HG02571 (cell line): Measurements from ENCODE around the gene FRMD1.

Source experiments
- ATAC-seq: cut with Tn5 transposase; IDR thresholded peaks from one replicate; pipeline ENCODE4 v1.9.1; 2021; ENCODE audit warnings: mild to moderate bottlenecking, moderate library complexity; ENCODE audit not compliant: unreplicated experiment

The FRMD1 gene

DNA sequence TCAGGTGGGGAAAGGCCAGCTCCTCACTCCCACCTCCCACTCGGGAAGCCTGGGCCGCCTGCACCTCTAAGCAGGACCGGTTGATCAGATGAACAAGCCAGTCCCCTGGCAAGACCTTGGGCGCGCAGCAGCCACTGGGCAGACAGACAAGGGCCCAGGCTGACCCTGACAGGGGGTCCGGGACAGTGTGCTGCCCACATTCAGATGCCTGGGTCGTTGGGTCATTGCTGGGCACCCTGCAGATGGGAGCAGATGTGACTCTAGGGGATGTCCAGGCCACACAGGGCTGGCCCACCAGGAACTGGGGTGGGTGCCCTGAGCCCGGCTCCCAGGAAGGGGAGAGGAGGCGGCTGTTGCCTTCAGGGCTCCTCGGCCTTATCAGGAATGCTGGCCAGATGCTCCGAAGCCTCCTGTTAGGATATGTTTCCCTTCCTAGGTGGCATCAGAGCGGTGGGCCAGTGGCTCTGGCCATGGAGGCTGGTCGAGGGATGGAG, 17.3 kb upstream of the FRMD1 start:
- no peak for ATAC-seq

DNA sequence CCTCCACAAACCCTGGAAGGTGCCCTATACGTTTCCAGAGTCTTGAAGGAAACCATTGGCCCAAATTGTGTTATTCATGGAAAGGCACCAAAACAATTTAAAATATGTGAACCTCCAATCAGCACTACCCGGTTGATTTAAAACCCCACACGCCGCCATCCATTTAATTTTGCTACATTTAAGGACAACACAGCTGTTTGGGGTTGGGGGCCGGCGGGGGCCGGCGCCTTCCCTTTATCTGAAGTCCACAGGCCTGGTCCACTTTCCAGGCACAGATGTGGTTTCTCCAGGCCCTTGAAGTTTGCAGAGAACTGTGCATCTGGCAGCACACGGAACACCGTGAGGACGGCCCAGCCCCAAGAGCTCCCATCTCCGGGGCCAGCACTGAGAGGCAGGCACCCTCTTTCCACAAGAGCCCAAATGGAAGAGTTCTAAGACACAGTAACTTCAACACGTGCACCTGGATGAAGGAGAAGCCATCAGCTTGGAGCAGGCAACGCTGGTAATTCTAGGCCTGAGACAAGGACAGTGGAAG, 16.8 kb upstream of the FRMD1 start:
- no peak for ATAC-seq

DNA sequence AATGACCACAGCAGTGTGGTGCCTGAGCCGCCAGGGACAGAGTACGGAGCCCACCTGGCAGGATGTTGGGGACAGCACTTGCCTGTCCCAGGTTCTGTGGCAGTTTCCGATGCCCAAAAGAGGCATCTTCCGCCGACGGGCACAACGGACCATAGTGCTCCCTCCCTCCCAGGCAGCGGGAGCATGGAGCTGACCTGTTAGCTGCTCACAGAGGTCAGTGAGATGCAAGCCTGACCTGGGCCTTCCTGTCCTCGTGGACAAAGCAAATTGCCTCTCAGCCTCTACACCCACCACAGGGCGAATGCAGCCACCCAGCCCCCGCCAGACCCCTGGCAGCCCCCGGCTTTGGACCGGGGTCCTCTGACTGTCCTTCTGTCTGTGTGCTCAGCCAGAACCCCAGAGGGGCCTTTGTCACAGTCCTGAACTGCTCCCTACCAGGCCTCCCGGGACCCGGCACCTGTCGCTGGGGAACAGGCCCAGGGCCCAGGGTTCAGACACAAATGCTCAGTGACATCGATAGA, 16.2 kb upstream of the FRMD1 start:
- no peak for ATAC-seq

DNA sequence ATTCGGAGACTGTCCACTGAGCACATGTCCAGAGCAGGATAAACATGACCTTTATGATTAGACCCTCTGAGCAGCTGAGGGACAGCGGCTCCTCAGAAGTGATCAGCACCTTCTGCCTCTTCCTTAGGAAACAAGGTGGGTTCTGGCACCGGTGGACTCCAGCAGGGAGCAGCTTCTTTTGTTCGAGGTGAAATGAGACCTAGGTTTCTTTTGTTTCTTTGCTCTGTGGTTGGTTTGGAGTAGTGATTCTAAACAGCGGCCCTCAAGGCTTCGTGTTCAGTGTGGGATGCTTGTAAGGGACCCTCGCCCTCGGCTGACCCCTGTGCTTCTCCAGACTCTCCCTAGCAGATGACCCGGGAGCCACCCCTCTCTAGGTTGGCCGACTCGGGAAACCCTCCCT, 14.6 kb upstream of the FRMD1 start:
- ATAC-seq: no peak

DNA sequence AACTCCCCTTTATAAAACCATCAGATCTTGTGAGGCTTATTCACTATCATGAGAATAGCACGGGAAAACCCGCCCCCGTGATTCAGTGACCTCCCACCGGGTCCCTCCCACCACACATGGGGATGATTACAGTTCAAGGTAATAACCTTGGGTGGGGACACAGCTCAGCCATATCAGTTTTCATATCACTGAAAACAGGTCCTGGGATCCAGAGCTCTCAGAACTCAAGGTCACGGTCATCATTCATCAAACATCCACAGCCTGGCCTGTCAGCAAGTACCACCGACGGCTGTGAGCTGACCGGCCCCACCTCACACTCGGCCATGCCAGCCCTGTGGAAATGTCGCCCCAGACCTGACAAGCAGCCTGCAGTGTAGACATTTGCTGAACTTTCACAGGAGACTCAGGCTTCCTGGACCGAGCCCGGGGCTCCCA, 14.1 kb upstream of the FRMD1 start:
- no peak for ATAC-seq

DNA sequence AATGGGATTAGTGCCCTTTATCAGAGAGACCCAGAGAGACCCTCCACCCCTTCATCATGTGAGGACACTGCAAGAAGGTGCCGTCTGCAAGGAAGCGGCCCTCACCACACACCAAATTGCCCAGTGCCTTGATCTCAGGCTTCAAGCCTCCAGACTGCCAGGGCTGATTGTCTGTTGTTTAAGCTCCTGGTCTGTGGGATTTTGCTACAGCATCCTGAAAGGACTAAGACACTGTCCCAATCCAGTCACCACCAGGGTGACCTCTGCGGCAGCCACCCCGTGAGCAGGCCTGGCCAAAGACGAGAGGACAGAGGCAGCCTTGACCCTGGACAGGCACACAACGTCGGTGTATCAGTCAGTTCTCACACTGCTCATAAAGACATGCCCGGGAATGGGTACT, 13.5 kb upstream of the FRMD1 start:
- ATAC-seq: no peak

DNA sequence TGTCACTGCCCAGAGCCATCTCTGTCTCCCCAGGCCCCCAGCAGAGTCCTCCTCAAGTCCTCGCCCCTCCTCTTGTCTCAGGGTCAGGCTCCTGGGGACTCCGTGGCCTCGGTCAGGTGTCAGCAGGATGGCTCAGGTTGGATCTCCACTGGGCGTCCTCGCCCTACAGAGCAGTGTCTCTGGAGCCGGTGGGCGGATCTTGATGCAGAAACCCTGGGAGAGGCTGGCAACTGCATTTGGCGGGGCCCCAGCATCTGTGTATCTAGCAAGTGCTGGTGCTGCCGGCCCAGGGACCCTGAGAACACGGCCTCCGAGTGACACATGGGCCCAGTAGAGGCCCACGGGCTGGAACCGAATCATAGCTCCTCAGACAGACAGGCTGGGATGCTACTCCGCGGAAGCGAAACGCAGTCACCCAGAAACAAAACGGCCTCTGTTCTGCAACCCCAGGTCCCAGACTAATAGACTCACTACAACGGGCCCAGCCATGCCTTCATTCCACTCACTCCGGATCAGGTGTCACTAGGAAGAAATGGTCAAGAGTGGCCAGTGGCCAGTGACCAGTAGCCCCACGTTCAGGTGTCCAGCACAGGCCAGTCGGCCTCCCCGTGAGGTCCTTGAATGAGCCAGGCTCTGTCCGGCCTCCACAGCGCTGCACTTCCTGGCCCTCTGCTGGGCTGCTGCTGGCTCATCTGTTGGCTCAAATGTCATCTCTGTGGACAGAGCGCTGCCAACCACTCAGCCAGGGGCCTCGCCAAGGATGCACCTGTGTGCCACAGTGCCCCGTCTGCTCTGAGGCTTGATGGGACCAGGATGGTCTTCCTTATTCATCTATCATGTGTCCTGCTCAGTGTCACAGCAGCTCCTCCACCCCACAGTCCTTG, 12.6 kb upstream of the FRMD1 start:
- no peak for ATAC-seq

DNA sequence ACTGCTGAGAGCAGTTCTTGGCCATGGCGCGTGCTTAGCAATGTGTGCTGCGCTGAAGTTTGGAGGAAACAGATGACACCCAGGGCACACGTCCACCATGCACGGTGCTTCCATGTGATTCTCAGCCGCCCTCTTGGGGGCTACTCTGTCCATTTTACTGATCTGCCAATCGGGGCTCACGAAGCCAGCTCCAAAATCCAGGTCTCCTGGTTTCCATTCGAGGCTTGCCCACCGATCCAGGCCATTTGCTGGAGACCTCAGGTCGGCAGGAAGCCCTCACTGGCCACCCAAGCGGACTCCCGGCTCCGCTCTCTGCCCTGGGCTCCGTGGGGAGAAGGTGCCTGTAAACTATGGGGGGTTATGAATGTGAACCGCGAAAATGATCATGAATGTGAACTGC, 11.7 kb upstream of the FRMD1 start:
- ATAC-seq: no peak

DNA sequence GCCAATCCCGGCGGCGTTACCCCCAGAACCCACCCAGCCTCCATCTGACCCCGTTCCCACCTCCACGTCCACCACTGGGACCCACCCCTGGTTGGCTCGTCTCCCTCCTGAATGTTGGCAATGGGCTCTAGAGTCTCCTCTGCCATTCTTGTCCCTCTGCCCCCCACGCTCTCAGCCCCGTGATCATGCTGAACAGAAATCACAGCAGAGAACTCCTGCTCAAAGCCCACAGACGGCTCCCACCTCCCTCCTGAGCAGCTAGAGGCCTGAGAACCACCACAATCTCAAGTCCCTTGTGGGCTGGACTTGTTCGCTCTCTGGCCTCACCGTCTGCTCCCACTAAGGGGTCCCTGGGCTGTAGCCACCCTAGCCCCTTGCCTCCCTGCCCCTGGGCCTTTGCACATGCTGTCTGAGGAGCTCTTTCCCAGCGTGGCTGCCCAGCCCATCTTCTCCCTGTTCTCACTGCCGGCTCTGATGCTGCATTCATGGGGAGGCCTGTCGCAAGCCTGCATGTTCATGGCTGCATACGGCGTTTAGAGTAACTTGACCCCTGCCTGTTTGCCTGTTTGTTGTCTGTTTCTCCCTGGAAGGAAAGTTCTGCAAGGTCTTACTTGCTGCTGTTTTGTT, 11.2 kb upstream of the FRMD1 start:
- no peak for ATAC-seq

DNA sequence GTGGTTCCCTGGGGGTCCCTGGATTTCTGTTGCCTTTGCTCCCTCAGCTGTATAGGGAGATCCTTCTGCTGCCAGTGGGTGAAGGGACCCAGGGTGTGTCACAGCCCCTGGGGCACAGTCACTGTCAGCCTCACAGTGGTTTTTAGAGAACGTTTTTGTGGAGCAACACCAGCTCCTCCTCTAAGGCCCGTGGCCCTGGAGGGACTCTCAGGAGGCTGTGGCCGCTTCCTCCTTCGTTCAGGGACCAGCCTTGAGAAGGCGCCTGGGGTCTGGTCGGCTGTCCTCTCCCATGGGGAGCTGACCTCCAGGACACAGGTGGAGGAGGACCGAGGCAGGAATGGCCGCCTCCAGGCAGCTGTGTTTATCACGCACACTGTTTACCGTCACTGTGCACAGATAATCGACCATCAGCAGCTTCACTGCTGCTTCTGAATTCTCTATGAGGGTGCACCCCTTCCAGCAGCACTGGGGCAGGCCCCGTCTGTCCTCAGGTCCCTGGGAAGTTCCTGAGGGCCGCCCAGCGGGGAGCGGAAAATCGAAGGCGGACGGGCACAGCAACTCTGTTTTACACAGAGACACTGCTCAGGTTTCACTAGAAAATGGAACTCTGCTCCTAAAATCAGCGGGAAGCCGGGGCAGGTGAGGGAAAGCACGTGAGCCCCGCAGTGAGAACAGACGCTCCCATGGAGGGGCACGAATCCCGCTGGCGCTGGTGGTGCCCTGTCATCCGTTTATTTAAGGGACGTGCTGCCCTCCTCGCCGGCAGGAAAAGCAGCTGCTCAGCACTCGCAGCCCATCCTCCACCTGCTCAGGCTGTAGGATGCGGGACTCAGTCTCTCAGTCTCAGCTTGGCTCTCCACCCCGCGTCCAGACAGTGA, 10.4 kb upstream of the FRMD1 start:
- no peak for ATAC-seq

DNA sequence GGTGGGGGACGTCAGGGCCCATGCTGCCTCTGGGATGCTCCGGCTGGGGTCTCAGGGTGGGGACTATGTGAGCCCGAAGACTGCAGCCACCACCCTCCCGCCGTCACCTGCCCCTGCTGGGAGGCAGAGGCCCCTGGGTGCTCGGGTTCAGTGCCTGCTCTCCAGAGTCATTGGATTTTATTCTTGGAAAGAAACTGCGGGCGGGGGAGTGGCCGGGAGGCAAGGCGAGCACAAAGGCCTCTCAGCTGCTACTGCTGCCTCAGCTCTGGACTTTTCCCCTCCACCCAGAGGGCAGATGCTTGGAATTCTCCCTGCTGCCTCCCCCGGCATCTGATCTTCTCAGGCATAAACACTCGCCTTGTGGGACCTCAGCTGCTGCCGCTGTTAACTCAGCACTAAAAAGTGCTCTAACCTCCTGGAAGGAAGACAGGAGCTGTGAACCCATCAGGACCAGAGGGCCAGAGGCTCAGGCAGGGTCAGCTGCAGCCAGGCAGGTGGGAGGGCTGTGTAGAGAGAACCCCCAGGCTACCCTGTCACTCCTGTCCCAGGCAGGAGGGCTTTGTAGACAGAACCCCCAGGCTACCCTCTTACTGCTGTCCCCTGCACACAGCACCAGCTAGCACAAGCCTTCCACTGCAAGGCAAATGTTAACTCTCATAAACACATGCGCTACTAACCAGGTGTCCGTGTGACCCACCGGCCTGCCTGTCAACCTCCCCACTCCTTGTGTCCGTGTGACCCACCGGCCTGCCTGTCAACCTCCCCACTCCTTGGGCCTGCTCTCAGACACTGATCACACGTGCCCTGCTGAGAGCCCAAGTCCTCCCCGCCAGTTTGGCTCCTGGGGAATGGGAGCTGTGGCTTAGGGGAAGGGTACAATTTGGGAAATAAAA, 9.4 kb upstream of the FRMD1 start:
- ATAC-seq: no peak

DNA sequence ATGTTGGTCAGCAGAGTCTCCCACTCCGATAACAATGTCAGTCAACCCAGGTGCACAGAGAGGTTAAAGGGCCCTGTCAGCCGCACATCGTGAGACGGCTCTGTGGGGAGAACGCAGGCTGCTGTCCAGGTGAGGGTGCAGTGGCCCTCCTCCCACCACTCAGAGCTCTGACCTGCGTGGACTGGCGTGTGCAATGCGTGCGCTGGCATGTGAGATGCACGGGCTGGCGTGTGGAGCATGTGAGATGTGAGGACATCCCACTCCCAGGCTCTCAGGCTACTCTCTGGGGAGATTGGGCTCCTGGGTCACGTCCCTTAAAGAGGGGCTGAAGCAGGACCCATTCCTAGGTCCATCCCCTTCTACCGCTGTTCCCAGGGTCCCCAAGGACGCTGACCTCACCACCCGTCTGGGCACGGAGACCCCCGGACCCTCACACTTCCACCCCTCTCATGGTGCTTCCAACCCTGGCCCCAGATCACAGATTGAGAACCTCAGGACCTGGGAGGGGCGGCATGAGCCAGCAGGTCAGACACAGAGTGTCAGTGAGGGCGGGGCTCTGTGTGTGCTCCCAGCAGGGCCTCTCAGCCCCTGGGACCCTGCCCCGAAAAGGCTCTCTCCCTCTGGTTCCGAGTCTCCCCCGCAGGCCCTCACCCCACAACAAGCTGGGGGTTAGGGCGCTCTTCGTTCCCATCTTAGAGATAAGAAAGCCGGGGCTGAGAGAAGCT, 8.6 kb upstream of the FRMD1 start:
- no peak for ATAC-seq

DNA sequence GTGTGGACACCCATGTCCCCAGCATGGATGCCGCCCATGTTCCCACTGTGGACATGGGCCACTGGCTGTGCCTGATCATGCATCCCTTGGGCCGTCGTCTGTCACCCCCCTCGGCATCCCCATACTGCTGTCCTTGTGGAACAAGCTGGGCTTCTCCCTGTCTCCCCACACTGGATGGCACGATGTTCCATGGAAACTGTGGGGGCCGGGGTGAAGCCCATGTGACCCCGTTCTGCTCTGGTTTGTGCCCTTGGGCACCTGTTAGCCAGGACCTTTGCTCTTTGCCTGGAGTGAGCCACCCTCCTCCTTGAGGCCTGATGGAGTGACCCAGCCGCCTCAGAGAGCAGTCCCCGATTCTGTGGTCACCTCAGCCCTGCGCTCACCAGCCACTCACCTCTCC, 7.6 kb upstream of the FRMD1 start:
- ATAC-seq: no peak

DNA sequence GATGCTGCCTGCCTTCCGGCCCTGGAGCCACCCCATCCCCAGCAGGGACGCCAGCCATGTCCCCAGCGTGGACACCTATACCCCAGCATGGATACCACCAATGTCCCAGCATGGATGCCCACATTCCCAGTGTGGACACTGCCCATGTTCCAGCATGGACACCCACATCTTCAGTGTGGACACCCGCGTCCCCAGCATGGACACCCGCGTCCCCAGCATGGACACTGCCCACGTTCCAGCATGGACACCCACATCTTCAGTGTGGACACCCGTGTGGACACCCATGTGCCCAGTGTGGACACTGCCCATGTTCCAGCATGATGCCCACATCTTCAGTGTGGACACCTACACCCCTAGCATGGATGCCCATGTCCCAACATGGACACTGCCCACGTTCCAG, 7.1 kb upstream of the FRMD1 start:
- no peak for ATAC-seq

DNA sequence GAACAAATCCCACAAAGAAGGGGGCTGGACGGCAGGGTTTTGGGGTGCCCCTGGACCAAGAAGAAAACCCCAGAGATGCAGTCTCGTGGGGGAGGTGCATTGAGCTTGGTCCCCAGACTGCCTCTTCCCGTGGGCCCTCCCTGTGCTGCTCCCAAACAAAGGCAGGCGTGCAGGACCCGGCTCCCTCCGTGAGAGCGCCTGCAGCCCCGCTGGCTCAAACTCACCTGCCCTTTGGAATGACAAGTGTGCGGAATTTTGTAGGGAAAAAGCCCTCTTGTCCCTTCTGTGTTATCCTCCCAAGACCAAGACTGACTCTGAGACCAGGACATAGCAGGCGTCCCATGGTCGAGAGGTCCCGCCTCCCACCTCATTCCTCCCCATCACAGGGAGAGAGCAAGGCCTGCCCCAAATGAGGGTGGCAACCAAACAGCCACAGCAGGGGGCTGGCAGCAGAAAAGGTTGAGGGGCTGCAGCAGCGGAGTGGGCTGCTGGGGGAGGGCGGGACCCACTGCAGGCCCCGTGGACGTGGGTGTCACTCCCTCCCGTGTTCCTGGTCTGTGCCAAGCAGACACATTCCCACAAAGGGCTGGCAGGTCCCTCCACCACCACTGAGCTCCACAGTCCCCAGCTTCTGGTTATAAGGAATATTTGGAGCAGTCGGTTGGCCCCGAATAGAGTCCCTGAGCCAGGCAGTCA, 5.6 kb upstream of the FRMD1 start:
- no peak for ATAC-seq

DNA sequence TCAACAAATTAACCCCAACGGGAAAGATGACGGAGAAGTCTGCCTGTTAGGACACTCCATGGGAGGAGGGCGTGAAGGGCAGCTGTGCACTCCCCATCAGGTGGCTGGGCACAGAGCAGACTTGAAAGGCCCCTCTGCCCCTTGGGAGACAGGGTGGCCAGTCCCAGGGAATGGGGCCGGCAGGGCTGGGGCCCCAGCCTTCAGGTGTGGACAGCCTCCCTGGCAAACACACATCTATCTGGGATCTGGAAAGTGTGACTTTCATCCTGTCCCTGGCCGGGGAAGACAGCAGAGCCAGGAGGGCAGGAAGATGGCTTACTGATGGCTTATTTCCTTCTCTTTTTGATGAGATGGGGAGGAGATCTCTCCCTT, 4.5 kb upstream of the FRMD1 start:
- no peak for ATAC-seq

DNA sequence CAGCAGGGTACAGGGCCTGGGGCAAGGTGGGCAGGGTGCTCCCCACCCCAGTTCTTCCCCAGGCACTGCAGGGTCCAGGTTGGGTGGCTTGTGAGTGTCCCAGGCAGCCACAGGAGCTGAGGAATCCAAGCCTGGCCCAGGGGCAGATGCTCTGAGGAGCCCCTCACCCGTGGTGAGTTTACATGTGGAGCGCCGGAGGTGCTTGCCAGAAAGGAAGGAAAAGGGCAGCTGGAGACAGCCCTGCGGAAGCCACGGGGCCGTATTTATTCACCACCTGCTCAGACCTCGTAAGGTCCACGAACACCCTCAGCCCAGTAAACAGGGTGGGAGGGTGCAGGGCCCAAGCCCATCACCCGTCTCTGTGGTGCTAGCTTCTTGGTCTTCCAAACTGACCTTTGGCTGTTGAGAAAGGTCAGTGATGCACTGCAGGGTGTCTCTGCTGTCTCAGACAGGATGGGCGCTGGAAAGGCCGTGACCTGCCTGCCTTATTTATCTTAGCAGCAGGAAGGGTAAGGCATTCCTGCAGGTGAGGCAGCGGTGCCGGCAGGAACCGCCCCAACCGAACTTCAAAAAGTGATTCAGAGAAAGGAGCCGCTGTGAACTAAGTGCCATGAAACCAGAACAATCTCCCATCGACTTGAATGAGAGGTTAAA, 4.0 kb upstream of the FRMD1 start:
- no peak for ATAC-seq

DNA sequence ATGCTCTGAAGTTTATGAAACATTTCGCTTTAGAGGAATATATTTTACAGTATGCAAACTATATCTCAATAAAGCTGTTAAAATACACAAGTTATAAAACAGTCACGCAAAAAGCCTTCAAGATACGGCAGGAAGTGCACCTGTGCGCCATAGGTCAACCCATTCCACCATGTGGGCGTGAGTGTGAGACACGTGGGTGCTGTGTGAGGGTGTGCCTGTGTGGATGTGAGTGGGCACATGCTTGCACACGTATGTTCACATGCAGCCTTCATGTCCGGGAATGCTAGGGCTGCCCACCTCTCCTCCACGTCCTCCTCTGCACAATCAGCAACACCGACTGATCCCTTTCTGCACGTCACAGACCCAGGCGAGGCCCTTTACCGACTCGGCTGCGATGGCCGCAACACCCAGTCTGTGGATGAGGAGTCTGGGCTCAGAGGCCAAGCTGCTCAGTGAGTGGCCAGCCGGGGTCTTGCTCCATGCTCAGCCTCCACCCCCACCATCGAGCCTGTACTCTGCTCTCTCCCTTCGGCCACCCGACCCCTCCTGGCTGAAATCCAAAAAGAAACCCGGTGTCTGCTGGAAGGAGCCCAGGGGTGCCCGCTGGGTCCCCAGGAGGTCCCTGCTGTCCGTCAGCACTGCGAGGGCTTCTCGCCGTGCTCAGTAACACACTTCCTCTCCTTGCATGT, 3.0 kb upstream of the FRMD1 start:
- no peak for ATAC-seq
